H9 (cell line): ENCODE data around the gene SLIT1. TPM values are rescaled to one million over a fixed set of nuclear protein-coding genes. Genes with fewer than 3 reads are reported as not detected.

ENCODE experiments used
- DNase-seq: peaks from one replicate; pipeline ENCODE4 v3.0.0-alpha.2; 2017
- H2AFZ ChIP-seq: one replicate; pipeline ENCODE4 v1.6.1; 2013; ENCODE audit warnings: mild to moderate bottlenecking, low read length, control low read depth, moderate library complexity
- H2AK5ac ChIP-seq: 2 replicates; pipeline ENCODE4 v1.6.1; 2013; ENCODE audit warnings: low read length, control low read depth, mixed read lengths; ENCODE audit not compliant: insufficient read length
- H2BK120ac ChIP-seq: one replicate; pipeline ENCODE4 v1.6.1; 2013; ENCODE audit warnings: low read depth, mild to moderate bottlenecking, low read length, control low read depth, inconsistent platforms; ENCODE audit not compliant: poor library complexity, severe bottlenecking
- H2BK12ac ChIP-seq: 2 replicates; pipeline ENCODE4 v1.6.1; 2013; ENCODE audit warnings: low read length, control low read depth, mixed read lengths, low read depth; ENCODE audit not compliant: insufficient read length
- H2BK15ac ChIP-seq: 2 replicates; pipeline ENCODE4 v1.6.1; 2013; ENCODE audit warnings: low read depth, low read length, control low read depth
- H2BK20ac ChIP-seq: one replicate; pipeline ENCODE4 v1.6.1; 2013; ENCODE audit warnings: low read depth, mild to moderate bottlenecking, low read length, control low read depth, inconsistent platforms; ENCODE audit not compliant: poor library complexity, severe bottlenecking
- H2BK5ac ChIP-seq: 2 replicates; pipeline ENCODE4 v1.6.1; 2013; ENCODE audit warnings: low read length, control low read depth, mixed read lengths; ENCODE audit not compliant: insufficient read length
- H3K14ac ChIP-seq: 2 replicates; pipeline ENCODE4 v1.6.1; 2013; ENCODE audit warnings: low read length, control low read depth; ENCODE audit not compliant: insufficient read depth
- H3K18ac ChIP-seq: 2 replicates; pipeline ENCODE4 v1.6.1; 2013; ENCODE audit warnings: low read depth, mild to moderate bottlenecking, mixed read lengths, low read length, control low read depth; ENCODE audit not compliant: insufficient read length
- H3K23ac ChIP-seq: 2 replicates; pipeline ENCODE4 v1.6.1; 2013; ENCODE audit warnings: low read length, control low read depth, mixed read lengths, low read depth; ENCODE audit not compliant: insufficient read length
- H3K23me2 ChIP-seq: 2 replicates; pipeline ENCODE4 v1.6.1; 2013; ENCODE audit warnings: low read depth, mild to moderate bottlenecking, mixed read lengths, low read length, control low read depth; ENCODE audit not compliant: insufficient read length, poor library complexity, severe bottlenecking
- H3K27ac ChIP-seq: 2 replicates; pipeline ENCODE4 v1.5.1; 2013; ENCODE audit warnings: low read length, control low read depth, mixed read lengths, low read depth; ENCODE audit not compliant: insufficient read length
- H3K27me3 ChIP-seq: 2 replicates; pipeline ENCODE4 v1.6.1; 2013; ENCODE audit warnings: low read length, control low read depth, inconsistent platforms; ENCODE audit not compliant: insufficient read depth
- H3K4ac ChIP-seq: 2 replicates; pipeline ENCODE4 v1.6.1; 2013; ENCODE audit warnings: low read depth, mild to moderate bottlenecking, control low read depth, inconsistent platforms, low read length, moderate library complexity
- H3K4me1 ChIP-seq: 2 replicates; pipeline ENCODE4 v1.6.1; 2013; ENCODE audit warnings: low read length, control low read depth, inconsistent platforms; ENCODE audit not compliant: insufficient read depth
- H3K4me2 ChIP-seq: 2 replicates; pipeline ENCODE4 v1.6.1; 2013; ENCODE audit warnings: low read length, control low read depth, mixed read lengths; ENCODE audit not compliant: insufficient read length, insufficient read depth
- H3K56ac ChIP-seq: 2 replicates; pipeline ENCODE4 v1.6.1; 2013; ENCODE audit warnings: low read depth, mild to moderate bottlenecking, mixed read lengths, low read length, control low read depth; ENCODE audit not compliant: insufficient read length
- H3K79me1 ChIP-seq: 2 replicates; pipeline ENCODE4 v1.6.1; 2013; ENCODE audit warnings: low read depth, mild to moderate bottlenecking, moderate library complexity, low read length, control low read depth, inconsistent platforms; ENCODE audit not compliant: insufficient read depth, poor library complexity, severe bottlenecking
- H3K79me2 ChIP-seq: 2 replicates; pipeline ENCODE4 v1.6.1; 2013; ENCODE audit warnings: low read length, control low read depth, inconsistent platforms; ENCODE audit not compliant: insufficient read depth
- H3K9ac ChIP-seq: 2 replicates; pipeline ENCODE4 v1.6.1; 2013; ENCODE audit warnings: low read length, control low read depth, mixed read lengths; ENCODE audit not compliant: insufficient read length; ENCODE audit errors: extremely low read depth
- H3K9me3 ChIP-seq: one replicate; pipeline ENCODE4 v1.6.1; 2013; ENCODE audit warnings: low read depth, low read length, inconsistent platforms; ENCODE audit not compliant: control insufficient read depth
- H3T11ph ChIP-seq: one replicate; pipeline ENCODE4 v1.6.1; 2013; ENCODE audit warnings: mild to moderate bottlenecking, low read length, control low read depth, inconsistent platforms
- H4K20me1 ChIP-seq: one replicate; pipeline ENCODE4 v1.6.1; 2013; ENCODE audit not compliant: control insufficient read depth, insufficient read length, insufficient read depth
- H4K5ac ChIP-seq: 2 replicates; pipeline ENCODE4 v1.6.1; 2013; ENCODE audit warnings: low read depth, mild to moderate bottlenecking, mixed read lengths, low read length, control low read depth; ENCODE audit not compliant: insufficient read length
- H4K8ac ChIP-seq: replicated peaks from 2 replicates; pipeline ENCODE4 v1.6.1; 2013; ENCODE audit warnings: low read length, control low read depth, mixed read lengths, low read depth; ENCODE audit not compliant: insufficient read length
- H4K91ac ChIP-seq: 2 replicates; pipeline ENCODE4 v1.6.1; 2013; ENCODE audit warnings: low read depth, mild to moderate bottlenecking, moderate library complexity, mixed read lengths, low read length, control low read depth; ENCODE audit not compliant: insufficient read length
- H3K27ac Mint-ChIP-seq, 3 experiments: 2 replicates in 2 of 3; 3 replicates in 1 of 3; pipeline ENCODE4 v1.8.0; 2020 to 2021; ENCODE audit warnings: mixed read lengths in 3 of 3, mild to moderate bottlenecking in 1 of 3, moderate library complexity in 1 of 3
- H3K27me3 Mint-ChIP-seq: 2 replicates; pipeline ENCODE4 v1.8.0; 2021; ENCODE audit warnings: low read depth, mild to moderate bottlenecking, moderate library complexity, mixed read lengths
- H3K36me3 Mint-ChIP-seq, 3 experiments: 2 replicates in 2 of 3; 3 replicates in 1 of 3; pipeline ENCODE4 v1.8.0; 2020 to 2021; ENCODE audit warnings: low read depth in 3 of 3, mixed read lengths in 3 of 3; ENCODE audit not compliant: insufficient read depth in 1 of 3
- H3K4me1 Mint-ChIP-seq, 2 experiments: 2 replicates each; pipeline ENCODE4 v1.8.0; 2020; ENCODE audit warnings: mixed read lengths in 2 of 2
- H3K4me3 Mint-ChIP-seq, 2 experiments: 2 replicates in 1 of 2; 3 replicates in 1 of 2; pipeline ENCODE4 v1.8.0; 2020 to 2021; ENCODE audit warnings: mild to moderate bottlenecking in 2 of 2, mixed read lengths in 2 of 2, moderate library complexity in 1 of 2
- H3K9me3 Mint-ChIP-seq, 2 experiments: 2 replicates in 1 of 2; 3 replicates in 1 of 2; pipeline ENCODE4 v1.8.0; 2020; ENCODE audit warnings: mild to moderate bottlenecking in 2 of 2, mixed read lengths in 2 of 2, moderate library complexity in 1 of 2
- CTCF ChIP-seq: fragments of 200-600 bp; sonication (generic); conservative IDR thresholded peaks from 3 replicates; pipeline ENCODE4 v1.8.0; 2021; ENCODE audit warnings: antibody characterized with exemption, mild to moderate bottlenecking
- WGBS: extraction: QIAGEN DNeasy Blood & Tissue Kit; methylation state at CpG from one replicate; pipeline ENCODE4 v1.1.7; 2013; ENCODE audit warnings: missing lambda C conversion rate, low lambda C conversion rate, mixed read lengths; ENCODE audit not compliant: insufficient read length; ENCODE audit errors: extremely low coverage; 5-methylcytosine and 5-hydroxymethylcytosine counted together
- total RNA-seq: library from RNA; stranded (reverse); gene quantifications from 2 replicates; pipeline ENCODE4 v1.2.1, GENCODE V29; 2021

Gene SLIT1
- total RNA-seq, 1 experiment from 2014 or later: 0.57 TPM

DNA sequence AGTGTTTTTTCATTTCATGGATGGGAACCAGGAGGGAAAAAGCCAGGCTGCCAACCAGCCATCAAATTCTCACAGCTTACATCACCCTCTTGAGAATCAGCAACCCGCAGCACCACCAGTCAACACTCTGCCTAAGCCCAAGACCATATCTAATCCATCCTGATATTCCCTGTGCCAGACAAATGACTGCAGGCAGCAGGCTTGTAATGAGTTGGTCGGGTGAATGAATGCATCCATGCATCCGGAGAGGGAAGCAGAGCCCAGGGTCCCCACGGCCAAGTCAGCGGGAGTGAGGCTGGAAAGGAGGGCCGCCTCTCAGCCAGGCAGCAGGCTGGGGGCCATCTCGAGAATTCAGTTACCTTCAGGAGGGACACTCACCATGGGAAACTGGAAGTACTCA is 46.9 kb downstream of the SLIT1 start:
- no peak for DNase-seq
- Mint-ChIP-seq H3K27me3 (peaks cover 25% of the 10 kb centered on the region), H3K4me1 (peaks cover 24 to 31% of the 10 kb centered on the region in 2 experiments), H3K9me3 (no peaks in the 10 kb centered on the region), H3K4me3 (no peak overlapping the region), H3K36me3 (no peaks in the 10 kb centered on the region), H3K27ac (no peak overlapping the region)
- Histone ChIP-seq H2BK120ac (no peak overlapping the region), H3K27ac (no peak overlapping the region), H3K56ac (no peak overlapping the region), H3K9me3 (no peaks in the 10 kb centered on the region), H2BK20ac (no peak overlapping the region), H4K20me1 (no peaks in the 10 kb centered on the region), H3K79me2 (no peaks in the 10 kb centered on the region), H3K14ac (no peak overlapping the region; the same call in 1 of the 2 replicates), H4K8ac (no peak overlapping the region), H3K23ac (no peak overlapping the region), H2BK5ac (no peak overlapping the region), H3K4me1 (peaks cover 5% of the 10 kb centered on the region; the same call in 1 of the 2 replicates), H3T11ph (no peak overlapping the region), H2BK12ac (no peak overlapping the region), H3K79me1 (no peaks in the 10 kb centered on the region), H3K23me2 (no peaks in the 10 kb centered on the region), H3K18ac (no peak overlapping the region), H4K91ac (no peak overlapping the region), H3K27me3 (no peaks in the 10 kb centered on the region), H4K5ac (no peak overlapping the region), H3K4me2 (no peak overlapping the region), H2AK5ac (no peak overlapping the region), H3K9ac (no peak overlapping the region), H3K4ac (no peak overlapping the region), H2AFZ (no peak overlapping the region), H2BK15ac (no peak overlapping the region)
- no CpG with 5 or more reads among the region's 7 CpGs for WGBS
- TF ChIP-seq CTCF: no peak
